ENCODE results near the gene HOXD8.

Gene HOXD8

GRCh38 chr2:176172007-176172894 lies 42.7 kb downstream of the HOXD8 start (continued):
- TF ChIP-seq ZNF621 (tag by site-specific recombination; IDR thresholded peaks at IDR 0.05) = no peak

- ChIA-PET POLR2A (no interaction called here), CTCF (interaction anchor here (0.8 to 1.7 kb wide), 2 partner anchors 22 to 282 kb away, joined by 3 to 6 read pairs; no protein-coding TSS in a partner anchor)
These were observed 43.5 kb downstream of the HOXD8 start for GRCh38 chr2:176172895-176173566.

More at GRCh38 chr2:176172895-176173566, 43.5 kb downstream of the HOXD8 start:
- no peaks in the 10 kb centered on the region for H3K4me1 ChIP-seq (ENCODE audit: control insufficient read depth, insufficient read depth, low read length)
- peaks cover 0 to 23% of the 10 kb centered on the region in 2 experiments; a peak in 2 of 3 replicates for H3K36me3 ChIP-seq (ENCODE audit: control insufficient read depth in 2 of 2, insufficient read depth in 1 of 2, low read length in 2 of 2)
- no peak overlapping the region for H3K4me3 ChIP-seq (ENCODE audit: low read depth, low read length)
- no peak for TF ChIP-seq ZNF518A (tag by site-specific recombination; conservative IDR thresholded peaks at IDR 0.05; ENCODE audit: low read depth)
- no peak for TF ChIP-seq ZNF19 (tag by site-specific recombination; IDR thresholded peaks at IDR 0.05; ENCODE audit: low read depth)
- TF ChIP-seq ZNF704 (tag by site-specific recombination; IDR thresholded peaks at IDR 0.05) = no peak
- no peak for TF ChIP-seq ZNF555 (tag by site-specific recombination; conservative IDR thresholded peaks at IDR 0.05)
- no peak for TF ChIP-seq PRDM6 (tag by site-specific recombination; IDR thresholded peaks at IDR 0.05)
- TF ChIP-seq ZNF366 (tag by site-specific recombination; conservative IDR thresholded peaks at IDR 0.05) = no peak
- no peak for TF ChIP-seq ZNF16 (tag by site-specific recombination; IDR thresholded peaks at IDR 0.05; ENCODE audit: low read depth)
- no peak for TF ChIP-seq ZNF391 (tag by site-specific recombination; IDR thresholded peaks at IDR 0.05; ENCODE audit: borderline replicate concordance, low read depth)
- no peak for TF ChIP-seq ZNF148 (tag by site-specific recombination; IDR thresholded peaks at IDR 0.05; ENCODE audit: borderline replicate concordance)
- no peaks in the 10 kb centered on the region for H3K9me3 ChIP-seq (ENCODE audit: control insufficient read depth, insufficient read depth, low read depth, low read length)
- no peak overlapping the region for H3K27ac ChIP-seq (ENCODE audit: extremely low read depth, low read depth, low read length)
